Jurkat, Clone E6-1 (cell line): Measurements from ENCODE around the gene KCNA2. TPM values are rescaled to one million over a fixed set of nuclear protein-coding genes. Genes with fewer than 3 reads are reported as not detected.

Source experiments
- DNase-seq: peaks from one replicate; pipeline ENCODE4 v3.0.0-alpha.2; 2011; ENCODE audit warnings: low read depth, low spot score
- H3K4me3 ChIP-seq: 2 replicates; pipeline ENCODE4 v1.5.1; 2011; ENCODE audit warnings: mild to moderate bottlenecking, low read length, control low read depth, moderate library complexity
- polyA plus RNA-seq: library from polyadenylated mRNA; unstranded; fragments of >200 nt; gene quantifications from one replicate; pipeline ENCODE4 v1.2.1, GENCODE V29; 2012; ENCODE audit warnings: missing spikeins; ENCODE audit not compliant: insufficient read length, insufficient read depth

Gene KCNA2
- 0.66 TPM for polyA plus RNA-seq

DNA sequence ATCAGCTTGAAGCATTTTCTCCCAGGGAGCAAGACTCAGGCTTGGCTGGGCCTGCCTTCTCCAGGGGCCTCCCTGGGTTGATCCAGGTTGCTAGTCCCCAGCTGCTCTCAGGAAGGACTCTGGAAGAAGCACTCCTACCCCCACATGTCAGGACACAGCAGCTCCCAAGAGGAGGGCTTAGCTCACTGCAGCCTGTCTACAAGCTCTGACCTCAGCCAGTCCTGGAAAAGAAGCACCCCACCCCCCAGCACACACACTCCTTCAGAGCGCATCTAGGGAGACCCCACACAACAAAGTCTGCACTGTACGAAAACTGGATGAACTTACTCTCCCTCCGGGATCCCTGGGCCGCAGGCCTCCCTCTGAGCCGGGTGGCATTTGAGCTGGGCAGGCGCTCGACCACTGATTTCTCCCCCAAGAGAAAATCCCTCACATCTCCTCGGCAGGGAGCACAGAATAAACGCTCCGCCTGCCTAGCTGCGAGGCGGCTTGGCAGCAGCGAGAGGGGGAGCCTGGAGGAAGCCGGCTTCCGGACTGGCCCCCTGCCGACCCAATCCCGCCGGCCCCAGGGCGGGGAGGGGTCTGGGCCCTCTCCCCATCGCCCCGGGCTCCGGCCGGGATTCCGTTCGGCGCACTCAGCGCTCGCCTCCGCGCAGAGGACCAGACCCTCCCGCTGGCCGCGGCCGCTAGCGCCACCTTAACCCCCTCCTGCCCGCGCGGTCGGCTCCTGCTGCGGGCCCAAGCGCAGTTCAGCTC is at the start of gene KCNA2:
Gene KCNA2, minus strand, starts transcription at position 458 of the 756 bp plus-strand sequence. CDS start 1,576 bp downstream, outside the sequence.
- DNase-seq, result no peak
- H3K4me3 ChIP-seq, result peak within 1 kb of the TSS; percentile 46

DNA sequence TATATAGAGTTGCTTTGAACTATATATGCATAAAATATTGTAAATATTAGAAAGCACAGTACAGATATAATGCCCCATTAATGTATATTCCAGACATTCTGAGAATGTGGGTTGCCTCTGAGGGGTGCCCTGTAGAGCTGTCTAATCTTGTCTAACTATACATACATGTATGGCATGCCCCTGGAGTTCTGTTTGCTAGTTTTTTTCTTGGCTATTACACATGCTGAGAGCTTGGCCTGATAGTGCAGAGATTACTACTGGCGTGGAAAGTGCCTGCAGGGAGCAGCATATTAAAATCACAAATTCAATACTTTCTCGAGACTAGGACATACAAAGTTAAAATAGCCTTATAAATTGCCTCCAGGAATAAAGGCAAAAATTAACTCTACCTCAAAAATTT is 44.5 kb upstream of the KCNA2 start:
- no peak for DNase-seq
- H3K4me3 ChIP-seq, result no peak overlapping the region

DNA sequence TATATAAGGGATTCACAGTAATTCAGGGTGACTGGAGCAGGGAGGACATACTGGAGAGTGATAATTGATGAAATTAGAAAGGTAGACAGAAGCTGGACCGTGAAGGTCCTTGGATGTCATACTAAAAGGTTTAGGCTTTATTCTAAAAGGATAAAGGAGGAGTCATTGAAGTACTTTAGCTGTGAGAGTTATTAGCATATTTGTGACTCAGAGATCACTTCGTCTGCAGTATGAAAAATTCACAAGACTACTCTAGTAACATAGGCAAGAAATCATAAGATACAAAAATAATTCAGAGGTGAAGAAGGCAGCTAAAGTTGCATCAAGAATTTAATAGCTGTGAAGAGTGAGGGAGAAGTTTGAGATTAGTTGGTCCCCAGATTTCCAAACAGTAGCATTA is 42.3 kb upstream of the KCNA2 start:
- H3K4me3 ChIP-seq, result no peak overlapping the region
- DNase-seq, result no peak

DNA sequence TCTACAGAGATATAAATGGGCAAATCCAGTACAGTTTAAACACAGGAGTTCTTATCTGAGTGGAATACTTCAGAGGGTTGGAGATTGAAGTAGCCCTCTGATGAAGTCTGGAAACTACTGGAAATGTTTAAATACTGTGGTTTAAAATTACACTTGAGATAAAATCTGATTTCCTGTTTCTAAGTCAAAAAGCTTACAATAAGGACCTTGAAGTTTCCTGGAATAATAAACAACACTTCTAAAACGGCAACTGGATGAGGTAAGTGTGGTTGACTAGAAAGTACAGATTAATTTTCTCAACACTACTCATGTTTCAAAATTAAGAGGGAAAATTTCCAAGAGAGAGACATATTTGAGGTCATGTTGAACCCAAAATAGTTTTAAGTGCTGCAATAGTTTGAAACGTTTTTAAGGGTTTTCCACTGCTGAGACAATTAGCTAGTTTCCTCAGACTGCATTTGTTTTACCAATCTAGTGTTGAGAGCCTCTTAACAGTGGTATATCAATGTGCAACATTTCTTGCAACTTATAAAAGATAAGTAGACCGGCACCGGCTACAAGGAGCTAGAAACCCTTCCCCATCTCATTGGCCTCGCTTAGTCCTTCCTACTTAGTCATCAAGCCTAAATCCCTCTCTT is 41.2 kb upstream of the KCNA2 start:
- DNase-seq, result peak; percentile 66
- H3K4me3 ChIP-seq, result no peak overlapping the region

DNA sequence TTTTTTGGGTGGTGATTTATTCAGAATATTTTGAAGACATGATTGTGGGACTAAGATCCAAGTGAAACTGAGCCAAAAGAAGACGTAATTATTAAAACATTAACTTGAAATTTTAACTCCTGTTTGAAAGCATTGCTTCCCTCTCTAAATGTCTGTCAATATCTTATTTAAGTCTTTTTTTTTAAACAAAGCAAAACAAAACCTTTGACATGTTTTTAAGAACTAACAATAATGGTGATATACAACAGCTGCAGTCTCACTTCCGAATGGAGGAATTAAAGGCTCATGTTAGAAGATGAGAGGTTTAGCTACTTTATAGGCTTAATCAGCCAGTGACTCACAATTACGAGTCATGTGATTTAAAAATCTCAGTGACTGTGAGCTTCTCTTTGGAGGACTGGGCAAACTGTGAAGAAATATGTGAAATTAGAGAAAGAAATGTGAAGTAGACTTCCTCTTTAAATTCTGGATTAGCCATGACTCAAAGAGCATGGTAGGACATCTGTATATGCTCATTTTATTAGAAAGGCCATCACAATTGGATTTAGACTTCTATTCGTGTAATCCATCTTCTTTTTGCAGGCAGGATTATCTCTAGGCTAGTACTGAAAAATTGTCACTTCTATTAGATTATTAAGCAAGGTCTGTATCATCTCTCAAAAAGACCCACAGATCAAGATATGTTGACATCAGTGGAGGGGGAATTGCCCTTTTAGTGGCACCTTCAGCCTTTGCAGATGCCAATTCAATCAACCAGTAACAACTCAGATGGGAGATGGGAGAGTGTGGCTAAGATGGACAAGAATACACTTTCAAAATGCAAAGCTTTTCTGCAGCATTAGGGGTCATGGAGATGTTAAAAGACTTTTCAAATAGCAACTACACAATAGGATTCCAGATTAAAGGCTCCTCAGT is 39.9 kb upstream of the KCNA2 start:
- no peak for DNase-seq
- H3K4me3 ChIP-seq, result no peak overlapping the region

DNA sequence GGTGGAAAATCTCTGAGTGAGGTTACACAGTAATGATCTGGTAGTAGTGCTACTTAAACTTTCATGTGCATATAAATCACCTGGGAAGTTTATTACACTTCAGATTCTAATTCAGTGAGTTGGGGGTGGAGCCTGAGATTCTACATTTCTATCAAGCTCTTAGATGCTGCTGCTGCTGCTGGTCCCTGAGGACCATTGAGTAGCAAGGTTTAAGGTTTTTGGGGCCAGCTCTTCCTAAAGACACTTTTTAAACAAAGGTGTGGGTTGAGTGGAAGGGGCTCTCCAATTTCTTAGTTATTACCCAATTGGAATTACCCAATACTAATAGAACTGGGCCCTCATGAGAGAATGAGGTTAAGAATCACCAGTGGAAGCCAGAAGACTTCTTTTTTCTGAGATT is 39.1 kb upstream of the KCNA2 start:
- no peak overlapping the region for H3K4me3 ChIP-seq
- DNase-seq, result no peak

DNA sequence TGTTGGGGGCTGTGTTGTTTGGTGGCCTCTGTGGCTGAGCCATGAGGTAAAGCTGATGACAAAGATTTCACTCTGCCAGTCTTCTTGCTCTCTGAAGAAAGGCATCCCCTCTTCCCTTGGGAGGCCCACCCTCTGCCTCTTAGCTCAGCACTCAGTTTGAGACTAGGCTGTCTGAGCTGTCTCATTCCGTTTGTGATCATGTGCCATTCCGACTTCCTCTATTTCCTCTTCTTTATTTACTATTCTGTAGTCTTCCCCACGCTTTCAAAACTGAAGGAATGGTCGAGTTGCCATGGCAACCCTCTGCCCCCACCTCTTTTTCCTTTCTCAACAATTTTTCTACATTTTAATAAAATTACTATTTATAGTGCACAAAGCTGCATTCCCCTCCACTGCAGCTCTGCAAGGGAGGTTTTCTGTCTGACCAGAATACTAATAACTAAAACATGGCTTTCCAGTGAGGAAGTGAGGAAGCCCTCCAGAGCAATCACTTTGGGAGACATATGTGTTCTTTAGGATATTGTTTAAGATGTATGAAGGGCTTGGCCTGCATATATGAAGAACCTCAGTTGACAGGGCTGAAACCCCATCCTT is 37.8 kb upstream of the KCNA2 start:
- H3K4me3 ChIP-seq, result no peak overlapping the region
- DNase-seq, result no peak

DNA sequence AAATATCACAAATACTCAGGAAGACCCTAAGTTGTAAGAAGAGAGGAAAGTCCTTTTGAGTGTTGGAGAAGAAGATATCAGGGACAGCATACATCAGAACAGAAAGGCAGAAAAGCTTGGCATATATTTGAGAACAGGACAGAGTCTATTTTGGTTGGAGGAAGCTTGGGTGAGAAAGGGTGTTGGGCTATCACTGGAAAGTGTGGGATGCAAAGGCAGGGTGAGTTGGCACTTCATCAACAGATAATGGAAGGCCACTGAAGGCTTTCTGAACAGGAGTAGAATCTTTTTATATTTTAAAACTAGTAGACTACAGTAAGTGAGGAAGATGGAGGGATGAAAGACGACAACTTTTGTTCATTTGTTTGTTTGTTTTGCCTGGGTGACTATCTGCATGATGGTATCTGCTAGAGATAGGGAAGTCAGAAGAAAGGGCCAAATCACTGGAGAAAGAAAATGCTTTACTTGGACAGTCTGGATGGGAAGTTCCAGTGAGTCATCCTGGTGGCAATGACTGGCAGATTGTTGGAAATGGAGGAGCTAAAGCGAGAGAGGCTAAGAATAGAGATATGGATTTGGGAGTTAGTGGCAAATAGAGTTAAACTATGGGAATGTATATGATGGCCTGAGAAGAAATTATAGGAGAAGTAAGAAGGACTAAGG is 33.7 kb upstream of the KCNA2 start:
- H3K4me3 ChIP-seq, result no peak overlapping the region
- no peak for DNase-seq

DNA sequence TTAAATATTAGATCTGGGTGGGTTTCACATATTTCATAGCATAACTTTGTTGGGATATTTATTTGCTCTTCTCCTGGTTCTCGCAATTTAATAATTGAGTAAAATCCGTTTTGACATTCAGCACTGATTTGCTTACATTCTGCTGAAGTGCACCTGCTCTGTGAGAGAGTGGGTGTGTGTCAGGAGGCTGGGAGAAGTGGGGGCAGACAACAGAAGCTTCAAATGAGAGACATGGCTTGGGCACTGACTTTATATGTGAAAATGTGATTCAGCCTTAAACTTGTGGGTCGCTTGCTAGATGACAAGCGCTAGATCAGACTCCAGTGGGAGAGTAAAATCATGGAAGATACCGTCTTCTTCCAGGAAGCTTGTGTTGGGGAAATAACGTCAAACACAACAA is 32.4 kb upstream of the KCNA2 start:
- H3K4me3 ChIP-seq, result no peak overlapping the region
- no peak for DNase-seq

DNA sequence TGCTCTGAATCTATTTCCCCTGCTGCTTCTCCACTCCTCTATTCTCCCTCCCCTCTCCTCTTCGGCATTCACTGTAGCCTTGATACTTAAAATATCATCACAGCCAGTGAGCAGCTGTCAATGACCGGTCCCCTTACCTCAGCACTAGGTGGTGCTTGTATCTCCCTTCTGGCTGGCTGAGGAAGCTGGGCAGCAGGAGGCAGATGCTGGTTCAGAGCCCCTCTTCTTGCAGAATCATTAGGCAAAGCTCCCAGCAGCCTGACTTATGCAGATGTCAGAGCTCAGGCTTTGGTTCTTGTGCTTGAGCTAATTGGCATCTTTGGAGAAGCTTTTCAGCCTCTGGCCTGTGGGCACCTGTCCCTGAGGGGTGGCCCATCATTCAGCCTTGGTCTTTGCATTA is 31.9 kb upstream of the KCNA2 start:
- DNase-seq, result no peak
- H3K4me3 ChIP-seq, result no peak overlapping the region

DNA sequence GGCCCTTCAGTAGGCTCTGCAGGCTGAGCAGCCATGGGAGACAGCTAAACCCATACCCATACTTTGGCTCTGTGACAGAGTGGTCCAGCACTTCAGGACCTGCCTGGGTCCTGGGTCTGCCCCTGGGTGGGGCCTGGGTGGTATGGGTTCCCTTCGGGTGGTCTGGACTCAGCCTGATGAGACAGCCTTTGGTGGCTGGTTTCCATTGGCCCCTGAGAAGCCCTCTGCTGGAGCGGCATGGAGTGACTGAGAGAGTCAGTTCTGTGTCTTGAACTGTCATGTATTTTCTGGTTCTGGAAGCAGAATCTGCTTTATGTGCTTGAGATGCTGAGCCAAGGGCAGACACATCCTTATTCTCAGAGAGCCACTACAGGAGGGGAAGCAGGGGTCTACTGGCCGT is 31.3 kb upstream of the KCNA2 start:
- peak; percentile 42 for DNase-seq
- no peak overlapping the region for H3K4me3 ChIP-seq

DNA sequence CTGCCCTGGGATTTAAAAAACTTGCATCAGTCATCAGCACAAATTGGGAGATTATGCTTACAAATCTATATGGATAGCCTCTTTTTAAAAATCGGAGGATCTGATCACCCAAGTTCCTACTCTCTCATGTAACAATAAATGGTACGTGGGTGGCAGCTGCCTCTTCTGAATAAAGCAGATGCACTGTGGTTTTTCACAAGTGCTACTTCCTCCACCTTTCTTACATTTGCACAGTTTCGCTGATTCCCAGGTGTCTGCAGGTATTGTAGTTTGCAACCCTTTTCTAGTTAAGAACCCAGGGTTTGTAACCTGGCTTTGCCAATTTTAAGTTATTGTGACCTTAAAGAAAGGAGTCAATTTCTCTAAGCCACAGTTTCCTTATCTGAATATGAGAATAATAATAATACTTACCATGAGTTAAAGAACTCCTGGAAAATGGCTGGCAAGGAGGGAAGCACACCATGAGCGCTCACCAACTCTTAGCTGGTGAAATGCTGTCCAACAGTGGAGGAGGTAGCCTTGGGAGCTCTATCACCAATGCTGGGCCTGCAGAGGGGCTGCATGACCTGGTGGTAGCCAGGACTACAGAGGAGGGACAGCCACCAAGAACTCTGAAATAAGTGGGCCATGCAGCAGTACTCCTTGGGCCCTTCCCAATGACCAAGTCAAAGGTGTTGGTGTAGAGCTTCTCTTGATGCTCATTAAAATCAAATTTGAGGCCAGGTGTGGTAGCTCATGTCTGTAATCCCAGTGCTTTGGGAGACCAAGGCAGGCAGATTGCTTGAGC is 30.2 kb upstream of the KCNA2 start:
- no peak overlapping the region for H3K4me3 ChIP-seq
- peak; percentile 77 for DNase-seq

DNA sequence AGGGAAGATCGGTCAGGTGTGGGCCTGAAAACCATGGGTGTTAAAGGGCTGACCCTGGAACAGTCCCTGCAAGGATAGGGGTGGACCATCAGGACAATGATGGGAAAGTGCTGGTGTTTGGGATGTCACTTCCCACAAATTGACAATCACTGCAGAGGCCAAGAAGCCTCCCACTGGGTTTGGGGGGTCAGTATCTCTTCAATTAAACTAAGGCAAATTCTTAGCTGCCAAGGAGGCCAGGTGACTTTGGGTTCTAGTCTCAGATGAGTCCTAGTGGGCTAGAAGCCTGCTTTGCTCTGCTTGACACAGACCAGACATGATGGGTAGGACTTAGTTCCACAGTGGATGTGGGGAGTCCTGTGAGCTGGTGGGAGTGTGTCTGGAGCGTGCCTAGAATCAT is 29.3 kb upstream of the KCNA2 start:
- no peak overlapping the region for H3K4me3 ChIP-seq
- DNase-seq, result no peak

DNA sequence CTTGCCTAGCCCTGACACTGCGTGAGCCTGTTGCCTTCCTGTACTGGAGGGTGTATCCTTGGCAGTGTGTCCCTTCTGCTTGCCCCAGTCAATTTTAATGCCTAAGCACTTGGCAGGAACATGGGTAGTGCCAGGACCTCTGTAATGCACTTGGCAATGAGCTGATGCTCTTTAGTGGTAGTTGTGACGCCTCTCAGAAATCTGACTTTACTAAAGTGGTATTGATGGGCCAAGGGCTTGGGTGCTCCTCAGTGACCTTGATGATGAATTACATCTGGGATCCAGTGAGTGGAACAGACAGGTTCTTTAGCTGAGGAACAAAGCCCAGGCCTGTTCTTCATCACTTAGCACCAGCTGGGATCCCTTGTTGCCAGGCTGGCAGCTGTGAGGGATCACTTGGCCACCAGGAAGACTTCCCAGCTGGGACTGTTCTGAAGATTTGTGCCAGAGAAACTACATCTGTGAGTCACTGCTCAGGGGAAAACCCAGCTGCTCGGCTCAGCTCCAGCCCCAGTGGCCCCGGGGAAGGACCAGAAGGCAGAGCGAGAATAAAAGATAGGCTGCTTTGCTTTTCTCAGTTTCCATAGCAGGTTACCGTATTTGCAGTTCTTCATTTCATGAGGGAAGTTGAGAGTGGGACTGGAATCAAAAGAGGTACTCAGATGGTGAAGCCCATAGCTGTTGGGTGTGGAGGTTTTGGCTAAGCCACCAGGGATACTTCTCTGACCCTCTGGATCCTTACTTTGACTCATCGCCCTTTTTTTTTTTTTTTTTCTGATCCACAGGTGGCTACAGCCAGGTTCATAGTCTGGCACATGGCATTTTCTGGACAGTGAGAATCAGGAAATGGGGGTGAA is 28.5 kb upstream of the KCNA2 start:
- no peak for DNase-seq

DNA sequence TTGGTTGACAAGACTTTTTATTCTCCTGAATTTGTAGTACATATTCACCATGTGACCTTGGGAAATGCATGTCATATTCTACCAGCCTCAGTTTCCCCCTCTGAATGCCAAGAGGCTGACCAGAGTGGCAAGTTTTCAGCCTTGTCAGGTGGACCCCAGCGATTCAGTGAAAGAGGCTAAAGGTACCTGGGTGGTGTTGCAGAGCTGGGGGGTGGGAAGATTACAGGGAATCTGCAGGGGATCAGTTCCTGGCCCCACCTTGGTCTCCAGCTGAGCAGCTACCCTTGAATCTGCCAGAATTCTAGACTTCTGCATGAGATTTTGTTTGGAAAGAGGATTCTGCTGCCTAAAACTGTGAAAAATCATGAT is 27.9 kb upstream of the KCNA2 start:
- DNase-seq, result no peak
- H3K4me3 ChIP-seq, result no peak overlapping the region

More for the DNA sequence above, 28.5 kb upstream of the KCNA2 start:
- no peak overlapping the region for H3K4me3 ChIP-seq

DNA sequence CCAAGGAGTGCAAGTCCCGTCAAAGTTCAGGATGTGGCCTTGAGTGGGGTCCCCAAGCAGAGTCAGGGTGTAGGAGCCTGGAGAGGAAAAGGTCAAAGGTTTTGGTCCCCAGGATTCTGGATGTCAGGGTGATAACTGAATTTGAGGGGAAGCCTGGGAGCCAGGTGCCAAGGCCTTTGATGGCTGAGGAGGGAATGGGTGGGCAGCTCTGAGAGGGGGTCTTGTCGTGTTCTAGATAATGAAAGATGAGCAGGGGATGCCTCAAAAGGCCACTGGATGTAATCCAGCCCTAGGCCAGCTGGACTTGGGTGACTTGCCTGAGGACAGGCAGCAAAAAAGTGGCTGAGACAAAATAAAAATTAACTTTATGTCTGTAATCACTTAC is 27.5 kb upstream of the KCNA2 start:
- H3K4me3 ChIP-seq, result no peak overlapping the region

DNA sequence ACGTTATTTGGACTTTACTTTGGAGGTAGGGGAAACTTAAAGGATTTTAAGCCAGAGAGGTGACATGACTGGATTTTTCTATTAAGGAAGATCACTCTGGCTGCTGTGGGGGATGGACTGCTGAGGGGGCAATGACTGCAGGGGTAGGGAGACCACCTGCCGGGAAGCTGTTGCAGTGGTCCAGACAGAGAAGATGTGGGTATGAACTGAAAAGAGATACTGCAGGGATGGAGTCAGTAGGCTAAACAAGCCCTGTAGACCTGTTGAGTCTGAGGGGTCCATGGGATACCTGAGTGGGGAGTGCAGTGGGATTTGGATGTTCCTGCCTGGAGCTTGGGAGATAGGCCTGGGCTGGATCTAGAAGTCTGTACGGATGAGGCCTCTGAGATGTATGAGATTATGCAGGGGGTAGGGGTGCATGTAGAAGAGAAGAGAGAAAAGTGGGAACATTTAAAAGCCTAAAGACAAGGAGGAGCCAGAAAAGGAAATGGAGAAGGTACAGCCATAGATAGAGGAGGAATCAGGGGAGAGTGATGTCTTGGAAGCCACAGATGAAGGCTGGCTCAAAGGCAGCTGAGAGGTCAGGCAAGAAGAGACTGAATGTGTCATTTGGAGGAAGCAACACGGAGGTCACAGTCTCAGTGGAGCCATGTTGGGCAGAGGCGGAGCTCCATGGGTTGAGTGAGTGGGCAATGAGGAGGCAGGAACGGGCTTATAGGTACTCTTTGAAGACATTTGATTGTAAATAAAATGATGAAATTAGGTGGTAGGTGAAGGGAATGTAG is 25.9 kb upstream of the KCNA2 start:
- no peak overlapping the region for H3K4me3 ChIP-seq
- DNase-seq, result no peak

More for the DNA sequence above, 27.5 kb upstream of the KCNA2 start:
- no peak for DNase-seq
